ENCODE measurements around the gene DNAJB2.

- TF ChIP-seq EZH2 (IDR thresholded peaks at IDR 0.05; ENCODE audit: borderline replicate concordance, low read depth, low read length, severe bottlenecking): no peak
- TF ChIP-seq CTCF (IDR thresholded peaks at IDR 0.05; ENCODE audit: borderline replicate concordance, extremely low read depth, low read length, poor library complexity, severe bottlenecking): no peak
These were observed 32.6 kb upstream of the DNAJB2 start for GRCh38 chr2:219246559-219246958.

All from DND-41 (cell line).